ENCODE measurements around the gene NHS. TPM values are rescaled to one million over a fixed set of nuclear protein-coding genes. Genes with fewer than 3 reads are reported as not detected.

The NHS gene
- total and polyA plus RNA-seq, 2 of the 13 experiments (the other 11 are each of a cell fraction or from before 2014, with no cell fraction given), result 0.02 TPM; not detected in 1

DNA sequence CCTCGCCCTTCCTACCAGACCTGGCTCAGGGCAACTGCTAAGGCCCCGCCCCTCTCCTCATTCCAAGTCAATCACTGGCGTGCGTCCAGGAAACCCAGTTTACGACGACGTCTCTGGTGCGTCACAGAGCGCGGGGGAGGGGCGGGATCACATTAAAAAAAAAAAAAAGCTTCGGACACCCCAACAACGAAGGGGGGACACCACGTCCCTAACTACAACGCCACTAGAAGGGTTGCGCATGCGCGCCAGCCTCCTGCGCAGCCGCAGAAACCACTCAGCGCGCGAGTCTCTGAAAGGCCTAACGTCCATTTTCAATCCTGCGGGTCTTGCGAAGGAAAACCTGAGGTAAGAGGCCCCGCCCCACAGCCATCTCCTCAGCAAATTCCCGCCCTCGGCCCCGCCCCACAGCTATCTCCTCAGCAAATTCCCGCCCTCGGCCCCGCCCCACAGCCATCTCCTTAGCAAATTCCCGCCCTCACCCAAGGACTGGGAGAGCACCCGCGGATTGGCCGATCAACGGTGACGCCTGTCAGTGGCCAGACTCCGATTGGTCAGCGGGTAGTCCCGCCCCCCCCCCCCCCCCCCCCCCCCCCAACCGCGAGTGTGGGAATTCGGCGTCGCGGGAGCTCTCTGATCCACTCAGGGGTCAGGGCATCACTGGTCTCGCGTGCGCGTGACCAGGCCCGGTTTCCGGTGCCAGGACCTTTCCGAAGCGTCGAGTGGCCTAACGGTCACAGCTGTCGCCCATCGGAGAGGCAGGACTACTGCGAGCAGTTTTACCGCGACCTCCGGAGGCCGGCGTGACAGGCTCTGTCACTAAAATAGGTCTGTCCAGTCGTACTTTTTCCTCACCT, 362.1 kb downstream of the NHS start, which contains the start of gene SCML1 (continued):
- TF ChIP-seq, protein P1, sequence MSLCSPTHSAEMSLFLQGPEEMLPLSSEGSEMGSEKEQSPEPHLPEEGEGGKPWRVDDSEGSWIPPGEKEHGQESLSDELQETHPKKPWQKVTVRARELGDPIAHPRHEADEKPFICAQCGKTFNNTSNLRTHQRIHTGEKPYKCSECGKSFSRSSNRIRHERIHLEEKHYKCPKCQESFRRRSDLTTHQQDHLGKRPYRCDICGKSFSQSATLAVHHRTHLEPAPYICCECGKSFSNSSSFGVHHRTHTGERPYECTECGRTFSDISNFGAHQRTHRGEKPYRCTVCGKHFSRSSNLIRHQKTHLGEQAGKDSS (CRISPR knock-in tag; IDR thresholded peaks at IDR 0.05; ENCODE audit: borderline replicate concordance, low read depth), result no peak
- TF ChIP-seq, protein P2, sequence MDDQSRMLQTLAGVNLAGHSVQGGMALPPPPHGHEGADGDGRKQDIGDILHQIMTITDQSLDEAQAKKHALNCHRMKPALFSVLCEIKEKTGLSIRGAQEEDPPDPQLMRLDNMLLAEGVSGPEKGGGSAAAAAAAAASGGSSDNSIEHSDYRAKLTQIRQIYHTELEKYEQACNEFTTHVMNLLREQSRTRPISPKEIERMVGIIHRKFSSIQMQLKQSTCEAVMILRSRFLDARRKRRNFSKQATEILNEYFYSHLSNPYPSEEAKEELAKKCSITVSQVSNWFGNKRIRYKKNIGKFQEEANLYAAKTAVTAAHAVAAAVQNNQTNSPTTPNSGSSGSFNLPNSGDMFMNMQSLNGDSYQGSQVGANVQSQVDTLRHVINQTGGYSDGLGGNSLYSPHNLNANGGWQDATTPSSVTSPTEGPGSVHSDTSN (CRISPR knock-in tag; IDR thresholded peaks at IDR 0.05; ENCODE audit: borderline replicate concordance), result no peak
- TF ChIP-seq ERF (CRISPR knock-in tag; IDR thresholded peaks at IDR 0.05) (no peak), ZNF101 (CRISPR knock-in tag; IDR thresholded peaks at IDR 0.05; ENCODE audit: borderline replicate concordance, low read depth) (no peak), ISX (CRISPR knock-in tag; conservative IDR thresholded peaks at IDR 0.05) (no peak), MAFK (conservative IDR thresholded peaks at IDR 0.05 in 1 of 2, IDR thresholded peaks at IDR 0.05 in 1 of 2; ENCODE audit: low read length in 2 of 2) (no peak), ESRRA (CRISPR knock-in tag; IDR thresholded peaks at IDR 0.05; ENCODE audit: low read depth) (no peak), JARID2 (CRISPR knock-in tag; IDR thresholded peaks at IDR 0.05; ENCODE audit: insufficient replicate concordance) (no peak), IRF2 (CRISPR knock-in tag; IDR thresholded peaks at IDR 0.05) (no peak), CREB1 (IDR thresholded peaks at IDR 0.05) (peak; percentile 84), CREB1 (CRISPR knock-in tag; IDR thresholded peaks at IDR 0.05) (peak; percentile 86), SAP130 (CRISPR knock-in tag; IDR thresholded peaks at IDR 0.05; ENCODE audit: low read depth) (peak; percentile 46; the same call in 1 of the 2 replicates), GTF2F1 (IDR thresholded peaks at IDR 0.05; ENCODE audit: low read length) (no peak), HNRNPL (IDR thresholded peaks at IDR 0.05; ENCODE audit: low read depth, low read length) (no peak), GABPB1 (CRISPR knock-in tag; IDR thresholded peaks at IDR 0.05) (peak; percentile 54), ZNF644 (CRISPR knock-in tag; IDR thresholded peaks at IDR 0.05; ENCODE audit: low read depth) (no peak)
- TF ChIP-seq, protein P3, sequence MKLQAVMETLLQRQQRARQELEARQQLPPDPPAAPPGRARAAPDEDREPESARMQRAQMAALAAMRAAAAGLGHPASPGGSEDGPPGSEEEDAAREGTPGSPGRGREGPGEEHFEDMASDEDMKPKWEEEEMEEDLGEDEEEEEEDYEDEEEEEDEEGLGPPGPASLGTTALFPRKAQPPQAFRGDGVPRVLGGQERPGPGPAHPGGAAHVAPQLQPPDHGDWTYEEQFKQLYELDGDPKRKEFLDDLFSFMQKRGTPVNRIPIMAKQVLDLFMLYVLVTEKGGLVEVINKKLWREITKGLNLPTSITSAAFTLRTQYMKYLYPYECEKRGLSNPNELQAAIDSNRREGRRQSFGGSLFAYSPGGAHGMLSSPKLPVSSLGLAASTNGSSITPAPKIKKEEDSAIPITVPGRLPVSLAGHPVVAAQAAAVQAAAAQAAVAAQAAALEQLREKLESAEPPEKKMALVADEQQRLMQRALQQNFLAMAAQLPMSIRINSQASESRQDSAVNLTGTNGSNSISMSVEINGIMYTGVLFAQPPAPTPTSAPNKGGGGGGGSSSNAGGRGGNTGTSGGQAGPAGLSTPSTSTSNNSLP (IDR thresholded peaks at IDR 0.05; ENCODE audit: low read depth, low read length), result peak; percentile 55
- TF ChIP-seq, protein P4, sequence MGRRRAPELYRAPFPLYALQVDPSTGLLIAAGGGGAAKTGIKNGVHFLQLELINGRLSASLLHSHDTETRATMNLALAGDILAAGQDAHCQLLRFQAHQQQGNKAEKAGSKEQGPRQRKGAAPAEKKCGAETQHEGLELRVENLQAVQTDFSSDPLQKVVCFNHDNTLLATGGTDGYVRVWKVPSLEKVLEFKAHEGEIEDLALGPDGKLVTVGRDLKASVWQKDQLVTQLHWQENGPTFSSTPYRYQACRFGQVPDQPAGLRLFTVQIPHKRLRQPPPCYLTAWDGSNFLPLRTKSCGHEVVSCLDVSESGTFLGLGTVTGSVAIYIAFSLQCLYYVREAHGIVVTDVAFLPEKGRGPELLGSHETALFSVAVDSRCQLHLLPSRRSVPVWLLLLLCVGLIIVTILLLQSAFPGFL (CRISPR knock-in tag; IDR thresholded peaks at IDR 0.05), result no peak
- TF ChIP-seq, protein P5, sequence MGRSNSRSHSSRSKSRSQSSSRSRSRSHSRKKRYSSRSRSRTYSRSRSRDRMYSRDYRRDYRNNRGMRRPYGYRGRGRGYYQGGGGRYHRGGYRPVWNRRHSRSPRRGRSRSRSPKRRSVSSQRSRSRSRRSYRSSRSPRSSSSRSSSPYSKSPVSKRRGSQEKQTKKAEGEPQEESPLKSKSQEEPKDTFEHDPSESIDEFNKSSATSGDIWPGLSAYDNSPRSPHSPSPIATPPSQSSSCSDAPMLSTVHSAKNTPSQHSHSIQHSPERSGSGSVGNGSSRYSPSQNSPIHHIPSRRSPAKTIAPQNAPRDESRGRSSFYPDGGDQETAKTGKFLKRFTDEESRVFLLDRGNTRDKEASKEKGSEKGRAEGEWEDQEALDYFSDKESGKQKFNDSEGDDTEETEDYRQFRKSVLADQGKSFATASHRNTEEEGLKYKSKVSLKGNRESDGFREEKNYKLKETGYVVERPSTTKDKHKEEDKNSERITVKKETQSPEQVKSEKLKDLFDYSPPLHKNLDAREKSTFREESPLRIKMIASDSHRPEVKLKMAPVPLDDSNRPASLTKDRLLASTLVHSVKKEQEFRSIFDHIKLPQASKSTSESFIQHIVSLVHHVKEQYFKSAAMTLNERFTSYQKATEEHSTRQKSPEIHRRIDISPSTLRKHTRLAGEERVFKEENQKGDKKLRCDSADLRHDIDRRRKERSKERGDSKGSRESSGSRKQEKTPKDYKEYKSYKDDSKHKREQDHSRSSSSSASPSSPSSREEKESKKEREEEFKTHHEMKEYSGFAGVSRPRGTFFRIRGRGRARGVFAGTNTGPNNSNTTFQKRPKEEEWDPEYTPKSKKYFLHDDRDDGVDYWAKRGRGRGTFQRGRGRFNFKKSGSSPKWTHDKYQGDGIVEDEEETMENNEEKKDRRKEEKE (IDR thresholded peaks at IDR 0.05), result no peak
- TF ChIP-seq, protein P6, sequence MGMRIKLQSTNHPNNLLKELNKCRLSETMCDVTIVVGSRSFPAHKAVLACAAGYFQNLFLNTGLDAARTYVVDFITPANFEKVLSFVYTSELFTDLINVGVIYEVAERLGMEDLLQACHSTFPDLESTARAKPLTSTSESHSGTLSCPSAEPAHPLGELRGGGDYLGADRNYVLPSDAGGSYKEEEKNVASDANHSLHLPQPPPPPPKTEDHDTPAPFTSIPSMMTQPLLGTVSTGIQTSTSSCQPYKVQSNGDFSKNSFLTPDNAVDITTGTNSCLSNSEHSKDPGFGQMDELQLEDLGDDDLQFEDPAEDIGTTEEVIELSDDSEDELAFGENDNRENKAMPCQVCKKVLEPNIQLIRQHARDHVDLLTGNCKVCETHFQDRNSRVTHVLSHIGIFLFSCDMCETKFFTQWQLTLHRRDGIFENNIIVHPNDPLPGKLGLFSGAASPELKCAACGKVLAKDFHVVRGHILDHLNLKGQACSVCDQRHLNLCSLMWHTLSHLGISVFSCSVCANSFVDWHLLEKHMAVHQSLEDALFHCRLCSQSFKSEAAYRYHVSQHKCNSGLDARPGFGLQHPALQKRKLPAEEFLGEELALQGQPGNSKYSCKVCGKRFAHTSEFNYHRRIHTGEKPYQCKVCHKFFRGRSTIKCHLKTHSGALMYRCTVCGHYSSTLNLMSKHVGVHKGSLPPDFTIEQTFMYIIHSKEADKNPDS (CRISPR knock-in tag; IDR thresholded peaks at IDR 0.05), result no peak
